Measurements from ENCODE around the gene DVL2.

The DVL2 gene

DNA sequence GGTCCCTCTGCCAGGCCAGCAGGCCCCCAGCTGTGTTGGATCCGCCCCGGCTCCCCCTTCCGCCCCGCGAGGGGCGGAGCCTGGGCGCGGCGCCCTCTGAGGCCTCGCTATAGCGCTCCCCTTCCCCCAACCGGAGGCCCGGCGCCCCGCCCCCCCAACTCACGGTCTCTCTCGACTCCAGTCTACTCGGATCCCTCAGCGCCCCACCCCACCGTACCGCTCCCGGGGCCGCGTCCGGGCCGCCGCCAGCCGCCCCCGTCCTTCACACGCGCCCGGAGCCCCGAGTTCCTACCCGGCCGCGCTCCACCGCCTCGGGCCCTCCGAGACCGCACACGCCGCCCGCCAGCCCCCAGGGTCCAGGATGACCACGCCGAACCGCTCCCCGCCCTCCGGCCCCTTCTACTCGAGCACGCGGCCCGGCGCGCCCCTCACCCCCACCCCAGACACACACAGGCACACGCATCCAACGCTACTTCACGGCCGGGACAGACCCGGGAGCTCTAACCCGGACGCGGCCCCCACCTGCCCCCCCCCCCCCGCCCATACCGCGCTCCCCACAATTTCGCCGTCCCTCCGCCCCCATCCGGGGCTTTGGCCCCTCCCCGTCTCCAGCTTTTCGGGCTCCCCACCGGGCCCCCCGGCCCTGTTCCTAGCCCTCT is 3.6 kb upstream of the DVL2 start:
- DNase-seq (ENCODE audit: low read depth): peak; percentile 75

DNA sequence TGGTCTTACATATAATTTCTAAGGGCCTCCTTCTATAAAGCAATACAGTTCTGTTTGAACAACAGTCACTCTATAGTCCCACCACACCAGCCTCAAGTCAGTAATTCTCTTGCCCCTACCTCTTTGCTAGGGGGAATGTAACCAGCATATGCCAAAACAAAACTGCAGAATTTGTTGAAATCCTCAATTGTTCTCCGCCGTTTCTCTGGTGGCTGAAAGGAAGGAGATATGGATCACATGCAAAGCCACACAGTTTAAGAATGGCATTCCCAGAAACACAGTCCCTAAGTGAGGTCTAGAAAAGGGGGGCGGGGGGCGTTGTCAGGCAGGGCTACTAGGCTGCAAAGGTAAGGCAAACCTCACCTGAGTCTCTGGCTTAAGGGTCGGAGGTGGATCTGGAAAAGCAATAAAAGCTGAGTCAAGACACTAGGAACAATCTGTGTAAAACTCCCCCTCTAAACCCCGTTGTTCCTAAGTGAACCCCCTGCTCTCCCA is 3.0 kb upstream of the DVL2 start:
- DNase-seq (ENCODE audit: low read depth): no peak

DNA sequence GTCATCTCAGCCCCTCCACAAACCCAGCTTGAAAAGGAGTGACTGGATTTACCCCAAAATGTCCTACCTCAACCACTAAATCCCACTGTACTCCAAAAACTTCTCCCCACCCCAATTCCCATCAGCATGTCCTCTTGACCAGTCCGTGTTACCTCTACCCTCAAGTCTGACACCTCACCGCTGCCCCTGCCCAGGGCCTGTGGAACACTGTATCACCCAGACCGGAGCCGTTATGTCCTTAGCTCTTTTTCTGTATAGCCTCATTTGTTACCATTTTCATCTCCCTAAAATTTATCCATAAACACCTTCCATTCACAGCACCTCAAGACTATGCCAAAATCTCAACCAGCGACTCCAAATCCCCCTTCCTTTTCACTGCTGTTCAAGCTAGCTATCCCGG is 2.5 kb upstream of the DVL2 start:
- DNase-seq (ENCODE audit: low read depth): no peak

DNA sequence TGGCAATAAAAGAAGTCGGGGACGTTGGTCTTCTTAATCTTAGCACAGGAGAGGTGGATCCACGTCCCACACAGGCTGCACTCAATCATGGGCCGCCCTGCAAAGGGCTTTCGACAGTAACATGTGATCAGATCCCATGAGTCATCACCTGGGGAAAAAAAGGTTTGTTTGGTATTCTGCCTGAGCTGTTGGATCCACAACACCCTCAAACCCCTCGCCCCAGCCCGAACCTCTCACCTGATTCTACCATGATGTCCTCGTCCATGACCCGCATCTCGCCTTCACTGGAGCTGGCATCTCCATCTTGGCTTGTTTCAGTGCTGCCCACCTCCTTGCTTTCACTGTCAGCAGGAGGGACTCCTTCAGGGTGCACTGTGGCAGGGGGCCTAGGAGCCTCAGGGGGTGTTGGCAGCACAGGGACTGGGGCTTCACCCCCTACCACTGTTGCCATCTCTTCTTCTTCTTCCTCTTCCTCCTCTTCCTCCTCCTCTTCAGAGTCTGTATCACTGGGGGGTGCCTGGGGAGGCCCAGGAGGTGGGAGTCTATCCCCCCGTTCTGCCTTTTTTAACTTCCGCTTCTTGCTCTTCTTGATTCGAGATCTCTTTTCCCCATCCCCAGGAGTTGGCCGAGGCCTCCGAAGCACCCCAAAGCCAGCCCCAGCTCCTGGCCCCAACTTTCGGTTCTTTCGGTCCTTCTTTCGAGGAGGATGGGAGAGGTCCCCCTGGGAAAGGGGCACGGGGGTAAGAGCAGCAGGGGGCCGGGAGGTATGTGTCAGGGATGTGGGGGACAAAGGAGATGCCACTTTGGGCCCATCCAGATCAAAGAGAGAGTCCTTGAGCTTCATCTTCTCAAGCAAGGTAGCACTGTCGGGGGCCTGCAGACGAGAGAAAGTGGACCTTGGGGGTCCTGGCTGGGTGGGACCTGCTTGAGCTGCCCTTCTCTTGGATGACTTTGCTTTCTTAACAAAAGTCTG is 1.7 kb upstream of the DVL2 start:
- DNase-seq (ENCODE audit: low read depth): no peak

DNA sequence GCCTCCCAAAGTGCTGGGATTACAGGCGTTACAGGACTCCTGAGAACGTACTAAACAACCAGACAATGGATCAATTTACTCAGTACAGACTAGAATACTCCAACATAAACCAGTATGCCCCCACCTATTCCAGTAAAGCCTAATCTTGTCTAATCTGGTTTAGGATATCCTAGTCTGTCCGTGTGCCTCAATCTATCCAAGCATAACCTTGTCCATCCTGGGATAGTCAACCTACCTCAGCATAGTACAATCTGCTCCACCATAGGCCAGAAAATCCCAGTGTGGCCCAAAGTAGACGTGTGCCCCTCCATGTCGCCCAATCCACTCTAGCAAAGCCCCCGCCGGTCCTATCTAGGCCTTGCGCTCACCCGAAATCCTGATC is 625 bp downstream of the DVL2 start:
- no peak for DNase-seq (ENCODE audit: low read depth)

DNA sequence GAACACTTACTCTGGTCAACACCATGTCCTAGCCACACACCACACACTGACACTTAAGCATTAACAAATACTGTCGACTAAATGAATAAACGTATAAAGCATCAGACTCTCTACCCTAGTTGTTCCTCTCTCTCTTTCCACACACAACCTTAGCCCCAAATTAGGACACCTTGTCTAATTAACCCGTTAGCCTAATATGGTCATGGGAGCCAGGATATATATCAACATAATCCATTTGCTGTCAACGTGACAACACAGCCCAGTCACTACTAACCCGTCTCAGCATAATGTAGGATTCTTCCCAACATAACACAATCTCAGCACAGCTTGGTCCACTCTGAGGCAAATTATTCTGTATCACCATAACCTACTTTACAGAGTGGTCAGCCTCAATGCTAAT is 2.2 kb downstream of the DVL2 start:
- no peak for DNase-seq (ENCODE audit: low read depth)

DNA sequence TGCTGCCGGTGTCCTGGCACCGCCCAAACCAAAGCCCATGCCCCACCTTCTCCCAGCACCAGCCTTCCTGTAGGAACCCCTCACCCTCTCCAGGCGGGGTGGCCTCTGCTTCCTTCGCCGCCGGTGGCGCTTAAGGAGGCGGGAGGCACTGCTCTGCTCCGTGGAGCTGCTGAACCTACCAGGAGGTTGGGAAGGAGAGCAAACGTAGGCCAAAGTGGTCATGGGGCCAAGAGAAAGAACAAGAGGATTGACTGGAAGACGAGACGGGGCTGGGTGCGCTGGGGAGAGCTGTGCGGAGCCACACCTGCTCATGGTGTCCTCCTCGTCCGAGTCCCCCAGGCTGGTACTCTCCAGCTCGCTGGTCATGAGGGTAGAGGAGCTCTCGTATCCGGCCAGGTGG is 4.8 kb downstream of the DVL2 start:
- DNase-seq (ENCODE audit: low read depth): no peak

DNA sequence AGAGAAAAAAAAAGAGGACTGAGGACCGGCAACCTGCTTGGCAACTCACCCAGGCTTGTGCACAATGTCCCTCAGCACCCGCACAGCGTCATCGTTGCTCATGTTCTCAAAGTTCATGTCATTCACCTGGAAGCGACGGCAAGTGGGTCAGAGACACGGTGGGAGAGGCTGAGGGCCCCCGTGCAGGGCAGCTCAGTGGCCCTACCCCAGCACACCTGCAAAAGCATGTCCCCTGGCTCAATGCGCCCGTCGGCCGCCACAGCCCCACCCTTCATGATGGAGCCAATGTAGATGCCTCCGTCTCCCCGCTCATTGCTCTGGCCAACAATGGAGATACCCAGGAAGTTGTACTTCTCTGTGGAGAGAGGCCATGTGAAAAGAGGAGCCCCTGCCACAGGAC is 5.4 kb downstream of the DVL2 start:
- no peak for DNase-seq (ENCODE audit: low read depth)

DNA sequence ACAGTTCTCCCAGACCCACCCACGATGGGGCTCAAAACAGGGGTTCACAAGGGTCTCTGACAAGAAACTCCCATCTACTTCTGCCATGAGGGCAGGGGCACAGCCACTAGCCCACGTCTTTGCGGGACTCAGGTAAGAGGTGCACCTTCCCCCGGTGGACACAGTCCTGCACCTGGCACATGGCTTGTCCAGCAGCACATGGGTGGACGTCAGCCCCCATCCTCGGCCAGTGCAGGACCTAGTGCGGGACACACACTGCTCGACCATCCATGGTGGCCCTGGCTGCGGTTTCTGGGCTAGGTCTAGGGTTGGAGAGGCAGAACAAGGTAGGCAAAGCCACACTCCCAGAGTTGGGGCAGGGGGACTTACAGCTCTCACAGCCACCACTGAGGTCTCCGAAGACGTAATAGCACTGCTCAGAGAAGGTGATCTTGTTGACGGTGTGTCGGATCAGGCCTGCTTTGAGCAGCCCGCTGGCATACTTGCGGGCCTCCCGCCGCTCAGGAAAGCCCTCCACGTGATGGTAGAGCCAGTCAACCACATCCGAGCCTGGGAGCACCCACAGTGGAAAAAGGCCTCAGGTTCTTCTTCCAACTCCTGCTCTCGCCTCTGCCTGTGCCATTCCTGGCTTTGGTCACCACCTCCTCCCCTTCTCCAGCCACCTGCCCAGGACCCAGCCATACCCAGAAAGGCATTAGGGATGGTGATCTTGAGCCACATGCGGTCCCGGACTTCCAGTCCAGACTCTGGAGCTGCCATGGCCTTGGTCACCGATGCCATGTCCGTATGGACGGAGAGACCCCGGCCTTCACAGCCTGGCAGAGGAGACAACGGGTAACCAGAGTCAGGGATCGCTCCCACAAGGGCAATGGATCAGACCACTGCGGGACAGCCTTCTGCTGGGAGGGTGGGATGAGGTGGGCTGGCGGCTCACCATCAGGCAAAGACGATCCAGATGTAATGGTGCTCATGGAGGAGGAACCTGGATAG is 7.3 kb downstream of the DVL2 start:
- no peak for DNase-seq (ENCODE audit: low read depth)

DNA sequence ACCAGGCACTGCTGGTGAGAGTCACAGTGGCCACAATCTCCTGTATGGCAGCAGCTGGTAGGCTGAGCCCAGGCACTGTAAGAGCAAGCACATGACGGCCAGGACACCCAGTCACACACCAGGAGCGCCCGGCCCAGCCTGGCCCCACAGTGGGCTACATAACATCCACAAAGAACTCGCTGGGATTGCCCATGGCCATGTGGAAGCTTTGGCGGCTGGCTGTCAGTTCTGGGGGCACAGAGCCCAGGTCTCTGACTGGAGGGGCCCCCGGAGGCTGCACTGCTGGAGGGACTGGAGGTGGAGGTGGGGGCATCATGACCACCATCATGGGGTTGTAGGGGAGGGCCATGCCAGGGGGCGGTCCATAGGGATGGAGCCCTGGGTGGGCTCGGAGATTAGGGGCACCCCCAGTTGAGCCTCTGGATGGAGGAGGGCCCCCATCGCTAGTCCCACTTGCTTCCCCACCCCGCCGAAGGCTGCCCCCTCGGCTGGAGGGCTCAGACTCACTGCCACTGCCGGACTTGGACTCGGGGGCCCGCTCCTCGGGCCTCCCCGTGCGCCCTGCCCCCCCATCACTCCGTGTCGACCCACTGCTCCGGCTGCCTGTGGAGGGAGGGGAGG is 8.5 kb downstream of the DVL2 start:
- no peak for DNase-seq (ENCODE audit: low read depth)

DNA sequence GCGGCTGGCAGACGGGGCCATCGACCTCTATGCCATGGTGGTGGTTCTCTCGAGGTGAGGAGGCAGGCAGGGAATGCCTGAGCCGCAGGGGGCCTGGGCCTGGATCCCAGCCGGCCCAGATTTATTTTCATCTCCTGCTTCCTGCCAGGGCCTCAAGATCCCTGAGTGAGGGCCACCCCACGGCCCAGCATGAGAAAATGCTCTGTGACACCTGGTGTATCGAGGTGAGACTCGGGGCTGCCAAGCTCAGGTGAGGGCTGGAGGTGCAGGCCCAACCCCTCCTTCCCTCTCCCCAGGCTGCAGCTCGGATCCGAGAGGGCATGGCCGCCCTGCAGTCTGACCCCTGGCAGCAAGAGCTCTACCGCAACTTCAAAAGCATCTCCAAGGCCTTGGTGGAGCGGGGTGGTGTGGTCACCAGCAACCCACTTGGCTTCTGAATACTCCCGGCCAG is 9.6 kb downstream of the DVL2 start:
- no peak for DNase-seq (ENCODE audit: low read depth)

DNA sequence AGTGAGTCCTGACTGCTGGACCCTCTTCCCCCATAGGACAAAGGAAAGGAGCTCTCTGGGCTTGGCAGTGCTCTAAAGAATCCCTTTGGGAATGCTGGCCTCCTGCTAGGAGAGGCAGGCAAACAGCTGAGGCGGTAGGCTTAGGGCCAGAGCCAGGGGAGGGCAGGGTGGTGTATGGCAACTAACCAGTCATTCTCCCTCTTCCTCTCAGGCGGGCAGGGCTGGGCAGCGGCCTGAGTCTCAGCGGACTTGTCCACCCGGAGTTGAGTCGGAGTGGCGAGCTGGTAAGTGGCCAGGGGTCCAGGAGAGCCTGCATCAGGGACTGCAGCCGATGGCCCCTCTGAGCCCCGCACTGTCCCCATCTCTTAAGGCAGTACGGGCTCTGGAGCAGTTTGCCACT is 10.2 kb downstream of the DVL2 start:
- no peak for DNase-seq (ENCODE audit: low read depth)

DNA sequence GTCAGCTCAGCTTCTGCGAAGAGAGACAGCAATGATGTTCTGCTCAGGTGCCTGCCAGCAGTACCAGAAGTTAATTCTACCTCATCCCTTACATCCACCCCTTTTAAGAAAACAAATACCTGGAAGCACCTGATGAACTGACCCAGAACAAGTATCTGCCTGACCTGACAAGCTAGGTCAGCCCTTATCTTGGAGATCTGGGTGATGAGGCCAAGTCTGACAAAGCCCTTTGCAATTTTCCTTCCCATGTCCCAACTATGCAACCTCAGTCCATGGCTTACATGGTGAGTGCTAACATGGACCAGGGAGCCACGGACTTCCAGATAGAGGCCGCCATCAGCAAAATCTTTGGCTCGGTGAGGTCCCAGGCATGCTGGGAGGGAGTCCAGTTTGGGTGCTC is 10.9 kb downstream of the DVL2 start:
- no peak for DNase-seq (ENCODE audit: low read depth)

DNA sequence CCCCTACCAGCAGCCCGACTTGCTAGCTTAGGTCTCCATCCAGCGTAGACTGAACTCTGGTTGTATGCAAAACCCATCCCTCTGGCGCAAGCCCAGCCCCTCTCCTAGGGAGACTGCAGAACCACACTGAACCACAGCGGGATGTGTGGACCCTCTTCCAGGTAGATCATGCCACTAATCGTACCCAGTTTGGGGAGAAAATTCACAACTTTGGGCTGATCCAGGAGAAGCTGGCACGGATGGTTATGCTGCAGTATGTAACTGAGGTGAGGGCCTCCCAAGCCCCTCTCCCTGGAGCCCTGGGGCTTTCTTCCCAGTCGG is 11.4 kb downstream of the DVL2 start:
- DNase-seq (ENCODE audit: low read depth): no peak

DNA sequence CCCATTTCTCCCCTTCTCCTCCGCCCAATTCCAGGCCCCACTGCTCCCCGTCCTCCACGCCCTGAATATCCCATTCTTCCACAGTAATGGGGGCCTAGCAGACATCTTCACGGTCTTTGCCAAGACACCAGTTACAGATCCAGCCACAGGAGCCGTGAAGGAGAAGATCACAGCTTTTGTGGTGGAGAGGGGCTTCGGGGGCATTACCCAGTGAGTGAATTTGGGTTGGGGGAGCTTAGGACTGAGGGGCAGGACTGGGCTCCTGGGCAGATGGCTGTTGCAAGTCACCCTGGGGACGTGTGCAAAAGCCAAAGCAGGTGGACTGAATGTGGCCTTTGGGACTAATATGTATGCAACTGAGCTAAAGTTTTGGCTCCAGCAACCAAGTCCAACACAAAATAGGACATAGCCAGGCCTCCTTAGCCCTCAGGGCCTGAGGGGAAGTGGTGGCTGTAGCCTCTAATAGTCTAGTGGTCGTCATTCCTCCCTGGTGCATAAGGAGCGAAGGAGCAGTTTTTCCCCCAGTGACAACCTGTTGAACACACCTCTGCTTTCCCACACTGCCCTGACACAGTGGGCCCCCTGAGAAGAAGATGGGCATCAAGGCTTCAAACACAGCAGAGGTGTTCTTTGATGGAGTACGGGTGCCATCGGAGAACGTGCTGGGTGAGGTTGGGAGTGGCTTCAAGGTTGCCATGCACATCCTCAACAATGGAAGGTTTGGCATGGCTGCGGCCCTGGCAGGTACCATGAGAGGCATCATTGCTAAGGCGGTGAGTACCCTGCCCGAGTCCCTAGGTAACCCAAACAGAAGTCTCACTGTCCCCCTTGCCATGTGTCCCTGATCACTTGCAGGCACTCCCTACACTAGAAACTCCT is 12.0 kb downstream of the DVL2 start:
- no peak for DNase-seq (ENCODE audit: low read depth)

DNA sequence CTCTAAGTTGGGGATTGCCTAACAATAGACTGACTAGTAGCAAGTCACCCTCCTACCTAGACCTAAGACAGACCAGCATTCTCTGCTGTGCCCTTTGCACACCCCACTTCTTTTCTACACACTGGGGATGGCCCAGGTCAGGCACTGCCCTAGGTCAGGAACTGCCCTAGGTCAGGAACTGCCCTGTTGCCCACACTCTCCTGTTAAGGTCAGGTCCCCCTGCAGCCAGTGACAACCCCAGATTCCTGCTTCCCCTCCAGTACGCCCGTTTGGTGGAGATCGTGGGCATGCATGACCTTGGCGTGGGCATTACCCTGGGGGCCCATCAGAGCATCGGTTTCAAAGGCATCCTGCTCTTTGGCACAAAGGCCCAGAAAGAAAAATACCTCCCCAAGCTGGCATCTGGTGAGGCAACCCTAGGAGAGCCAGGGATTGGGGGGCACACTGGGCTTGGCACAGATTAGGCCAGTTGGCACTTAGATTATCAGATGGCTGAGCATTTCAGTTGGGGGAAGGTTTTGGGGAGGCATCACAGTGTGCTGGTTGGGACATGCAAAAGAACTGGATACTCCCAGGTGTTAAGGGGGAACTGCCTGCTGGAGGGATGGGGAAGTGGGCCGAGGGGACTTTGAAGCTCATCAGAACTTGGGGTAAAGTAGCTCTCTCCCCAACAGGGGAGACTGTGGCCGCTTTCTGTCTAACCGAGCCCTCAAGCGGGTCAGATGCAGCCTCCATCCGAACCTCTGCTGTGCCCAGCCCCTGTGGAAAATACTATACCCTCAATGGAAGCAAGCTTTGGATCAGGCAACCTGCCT is 12.8 kb downstream of the DVL2 start:
- no peak for DNase-seq (ENCODE audit: low read depth)

DNA sequence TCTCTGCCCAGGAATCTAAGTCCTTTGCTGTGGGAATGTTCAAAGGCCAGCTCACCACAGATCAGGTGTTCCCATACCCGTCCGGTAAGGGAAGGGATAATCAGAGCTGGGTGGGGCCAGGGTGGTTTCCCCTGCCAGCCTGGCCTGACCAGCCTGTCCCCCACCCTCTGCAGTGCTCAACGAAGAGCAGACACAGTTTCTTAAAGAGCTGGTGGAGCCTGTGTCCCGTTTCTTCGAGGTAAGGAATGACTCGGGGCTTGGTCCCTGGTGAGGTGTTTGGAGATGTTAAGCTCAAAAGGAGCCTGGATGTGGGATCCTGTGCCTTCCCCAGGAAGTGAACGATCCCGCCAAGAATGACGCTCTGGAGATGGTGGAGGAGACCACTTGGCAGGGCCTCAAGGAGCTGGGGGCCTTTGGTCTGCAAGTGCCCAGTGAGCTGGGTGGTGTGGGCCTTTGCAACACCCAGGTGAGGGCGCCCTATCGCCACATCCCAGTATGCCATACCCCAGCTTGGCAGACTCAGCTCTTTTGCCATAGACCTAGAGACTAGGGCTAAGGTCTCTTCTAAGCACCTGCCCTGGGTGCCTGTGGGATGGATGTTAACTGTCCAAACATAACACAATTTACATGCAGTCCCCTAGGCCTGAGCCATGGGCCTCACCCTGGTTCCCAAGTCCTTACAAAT is 13.6 kb downstream of the DVL2 start:
- no peak for DNase-seq (ENCODE audit: low read depth)

DNA sequence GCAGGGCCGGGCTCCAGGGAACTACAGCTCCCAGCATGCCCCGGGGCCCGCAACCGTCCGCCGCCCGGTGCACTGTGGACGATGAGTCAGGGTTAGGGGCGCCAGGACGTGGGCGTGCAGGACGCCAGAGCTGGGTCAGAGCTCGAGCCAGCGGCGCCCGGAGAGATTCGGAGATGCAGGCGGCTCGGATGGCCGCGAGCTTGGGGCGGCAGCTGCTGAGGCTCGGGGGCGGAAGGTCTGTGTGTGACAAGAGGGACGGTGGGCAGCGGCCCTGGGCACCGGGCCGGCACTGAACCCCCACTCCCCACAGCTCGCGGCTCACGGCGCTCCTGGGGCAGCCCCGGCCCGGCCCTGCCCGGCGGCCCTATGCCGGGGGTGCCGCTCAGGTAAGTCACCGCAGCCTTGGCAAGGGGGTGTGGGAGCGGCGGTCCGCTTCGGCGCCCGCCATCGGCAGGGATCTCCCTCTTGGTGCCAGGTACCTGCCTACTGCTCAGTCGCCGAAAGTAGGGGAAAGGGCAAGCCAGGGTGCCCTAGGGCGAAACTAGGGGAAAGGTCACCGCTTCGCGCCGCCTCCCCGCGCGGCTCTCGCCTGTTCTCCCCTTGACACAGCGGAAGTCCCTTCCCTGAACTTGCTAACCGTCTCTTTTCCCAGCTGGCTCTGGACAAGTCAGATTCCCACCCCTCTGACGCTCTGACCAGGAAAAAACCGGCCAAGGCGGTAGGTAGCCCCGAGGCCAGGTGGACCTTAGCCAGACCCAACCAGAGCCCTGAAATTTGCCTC is 14.3 kb downstream of the DVL2 start, which contains the start of the genes ACADVL and DLG4:
ACADVL (plus strand) TSS at position 127 of the 781 bp plus-strand sequence; CDS start at position 174, 47 bp downstream.
DLG4 (minus strand) TSS at position 25 of the 781 bp plus-strand sequence.
- DNase-seq (ENCODE audit: low read depth): peak; percentile 60
